K562 (cell line): ENCODE results near the gene RXRA. TPM values are rescaled to one million over a fixed set of nuclear protein-coding genes. Genes with fewer than 3 reads are reported as not detected.
A peak's percentile ranks its signal among the peaks of the same experiment; 100 is the strongest.

Experiments used
- ETV5 ChIP-seq: sonication (generic); formaldehyde crosslinking; IDR thresholded peaks from 2 replicates; pipeline ENCODE4 v1.4.0; 2020; ENCODE audit warnings: low read depth, mild to moderate bottlenecking, missing genetic modification reagents
- GMEB1 ChIP-seq: fragments of 250-450 bp; sonication (Bioruptor Pico); IDR thresholded peaks from 2 replicates; pipeline ENCODE4 v1.4.0; 2020; ENCODE audit warnings: mild to moderate bottlenecking
- GTF2F1 ChIP-seq: IDR thresholded peaks from 2 replicates; pipeline ENCODE4 v1.6.1; 2011; ENCODE audit warnings: low read depth, low read length, improper control_type of control experiment
- SP2 ChIP-seq: IDR thresholded peaks from 2 replicates; pipeline ENCODE4 v1.6.1; 2011; ENCODE audit warnings: mild to moderate bottlenecking, low read depth, low read length, moderate library complexity; ENCODE audit not compliant: poor library complexity, severe bottlenecking; ENCODE audit errors: extremely low read depth
- UBTF ChIP-seq, 2 experiments: IDR thresholded peaks; 2 replicates each; pipeline ENCODE4 v1.6.1; 2012; ENCODE audit warnings: improper control_type of control experiment in 2 of 2, low read depth in 2 of 2, low read length in 2 of 2, borderline replicate concordance in 1 of 2
- ZNF232 ChIP-seq: sonication (generic); formaldehyde crosslinking; IDR thresholded peaks from 2 replicates; pipeline ENCODE4 v1.8.0; 2022; ENCODE audit warnings: mild to moderate bottlenecking, missing genetic modification reagents
- ZNF354B ChIP-seq: fragments of 250-450 bp; sonication (Bioruptor Pico); IDR thresholded peaks from 2 replicates; pipeline ENCODE4 v1.4.0; 2020
- polyA plus RNA-seq, 8 experiments: library from polyadenylated mRNA; depleted of rRNA in 4 of 8; stranded (reverse) in 5 of 8; unstranded in 3 of 8; fragments of >200 nt; fragmentation: Nextera tagmentation in 2 of 8; fragmentation: Illumina TruSeq in 1 of 8; extraction: Ambion mirVana in 2 of 8; extraction: Trizol in 1 of 8; gene quantifications; 2 replicates each; pipeline versions ENCODE4 v1.2.1 to v1.2.3, GENCODE V29; 2011 to 2014; ENCODE audit warnings: inconsistent platforms in 1 of 8, missing spikeins in 1 of 8
- total RNA-seq, 7 experiments: library from RNA; depleted of rRNA in 6 of 7; stranded (reverse); fragments of >200 nt in 6 of 7; fragmentation: Illumina TruSeq in 2 of 7; extraction: Trizol in 2 of 7; gene quantifications; 2 replicates each; pipeline versions ENCODE4 v1.2.1 to v1.2.3, GENCODE V29; 2011 to 2021; ENCODE audit warnings: low replicate concordance in 1 of 7
- TF ChIP-seq, protein P1 (sequence below): fragments of 200-600 bp; sonication (generic); IDR thresholded peaks from one replicate; pipeline ENCODE4 v1.6.1; 2012; ENCODE audit warnings: mild to moderate bottlenecking, low read depth, low read length, inconsistent platforms

Gene RXRA
- total and polyA plus RNA-seq, 9 of the 15 experiments (the other 6 are each of a cell fraction or from before 2014, with no cell fraction given): 0.35 to 23.6 (median 4.6) TPM

GRCh38 chr9:134325096-134325812 lies 1.0 kb upstream of the RXRA start (continued):
- TF ChIP-seq ETV5 (CRISPR knock-in tag): peak; percentile 38; the same call in 1 of the 2 replicates
- no peak for TF ChIP-seq GTF2F1
- no peak for TF ChIP-seq SP2
- TF ChIP-seq GMEB1 (CRISPR knock-in tag): no peak
- TF ChIP-seq UBTF (IDR thresholded peaks at IDR 0.05; ENCODE audit: borderline replicate concordance in 1 of 2, low read depth in 2 of 2, low read length in 2 of 2): peak; percentile 50 to 85; a peak in 1 of 4 replicates
- no peak for TF ChIP-seq ZNF232 (CRISPR knock-in tag)
- TF ChIP-seq, protein P1, sequence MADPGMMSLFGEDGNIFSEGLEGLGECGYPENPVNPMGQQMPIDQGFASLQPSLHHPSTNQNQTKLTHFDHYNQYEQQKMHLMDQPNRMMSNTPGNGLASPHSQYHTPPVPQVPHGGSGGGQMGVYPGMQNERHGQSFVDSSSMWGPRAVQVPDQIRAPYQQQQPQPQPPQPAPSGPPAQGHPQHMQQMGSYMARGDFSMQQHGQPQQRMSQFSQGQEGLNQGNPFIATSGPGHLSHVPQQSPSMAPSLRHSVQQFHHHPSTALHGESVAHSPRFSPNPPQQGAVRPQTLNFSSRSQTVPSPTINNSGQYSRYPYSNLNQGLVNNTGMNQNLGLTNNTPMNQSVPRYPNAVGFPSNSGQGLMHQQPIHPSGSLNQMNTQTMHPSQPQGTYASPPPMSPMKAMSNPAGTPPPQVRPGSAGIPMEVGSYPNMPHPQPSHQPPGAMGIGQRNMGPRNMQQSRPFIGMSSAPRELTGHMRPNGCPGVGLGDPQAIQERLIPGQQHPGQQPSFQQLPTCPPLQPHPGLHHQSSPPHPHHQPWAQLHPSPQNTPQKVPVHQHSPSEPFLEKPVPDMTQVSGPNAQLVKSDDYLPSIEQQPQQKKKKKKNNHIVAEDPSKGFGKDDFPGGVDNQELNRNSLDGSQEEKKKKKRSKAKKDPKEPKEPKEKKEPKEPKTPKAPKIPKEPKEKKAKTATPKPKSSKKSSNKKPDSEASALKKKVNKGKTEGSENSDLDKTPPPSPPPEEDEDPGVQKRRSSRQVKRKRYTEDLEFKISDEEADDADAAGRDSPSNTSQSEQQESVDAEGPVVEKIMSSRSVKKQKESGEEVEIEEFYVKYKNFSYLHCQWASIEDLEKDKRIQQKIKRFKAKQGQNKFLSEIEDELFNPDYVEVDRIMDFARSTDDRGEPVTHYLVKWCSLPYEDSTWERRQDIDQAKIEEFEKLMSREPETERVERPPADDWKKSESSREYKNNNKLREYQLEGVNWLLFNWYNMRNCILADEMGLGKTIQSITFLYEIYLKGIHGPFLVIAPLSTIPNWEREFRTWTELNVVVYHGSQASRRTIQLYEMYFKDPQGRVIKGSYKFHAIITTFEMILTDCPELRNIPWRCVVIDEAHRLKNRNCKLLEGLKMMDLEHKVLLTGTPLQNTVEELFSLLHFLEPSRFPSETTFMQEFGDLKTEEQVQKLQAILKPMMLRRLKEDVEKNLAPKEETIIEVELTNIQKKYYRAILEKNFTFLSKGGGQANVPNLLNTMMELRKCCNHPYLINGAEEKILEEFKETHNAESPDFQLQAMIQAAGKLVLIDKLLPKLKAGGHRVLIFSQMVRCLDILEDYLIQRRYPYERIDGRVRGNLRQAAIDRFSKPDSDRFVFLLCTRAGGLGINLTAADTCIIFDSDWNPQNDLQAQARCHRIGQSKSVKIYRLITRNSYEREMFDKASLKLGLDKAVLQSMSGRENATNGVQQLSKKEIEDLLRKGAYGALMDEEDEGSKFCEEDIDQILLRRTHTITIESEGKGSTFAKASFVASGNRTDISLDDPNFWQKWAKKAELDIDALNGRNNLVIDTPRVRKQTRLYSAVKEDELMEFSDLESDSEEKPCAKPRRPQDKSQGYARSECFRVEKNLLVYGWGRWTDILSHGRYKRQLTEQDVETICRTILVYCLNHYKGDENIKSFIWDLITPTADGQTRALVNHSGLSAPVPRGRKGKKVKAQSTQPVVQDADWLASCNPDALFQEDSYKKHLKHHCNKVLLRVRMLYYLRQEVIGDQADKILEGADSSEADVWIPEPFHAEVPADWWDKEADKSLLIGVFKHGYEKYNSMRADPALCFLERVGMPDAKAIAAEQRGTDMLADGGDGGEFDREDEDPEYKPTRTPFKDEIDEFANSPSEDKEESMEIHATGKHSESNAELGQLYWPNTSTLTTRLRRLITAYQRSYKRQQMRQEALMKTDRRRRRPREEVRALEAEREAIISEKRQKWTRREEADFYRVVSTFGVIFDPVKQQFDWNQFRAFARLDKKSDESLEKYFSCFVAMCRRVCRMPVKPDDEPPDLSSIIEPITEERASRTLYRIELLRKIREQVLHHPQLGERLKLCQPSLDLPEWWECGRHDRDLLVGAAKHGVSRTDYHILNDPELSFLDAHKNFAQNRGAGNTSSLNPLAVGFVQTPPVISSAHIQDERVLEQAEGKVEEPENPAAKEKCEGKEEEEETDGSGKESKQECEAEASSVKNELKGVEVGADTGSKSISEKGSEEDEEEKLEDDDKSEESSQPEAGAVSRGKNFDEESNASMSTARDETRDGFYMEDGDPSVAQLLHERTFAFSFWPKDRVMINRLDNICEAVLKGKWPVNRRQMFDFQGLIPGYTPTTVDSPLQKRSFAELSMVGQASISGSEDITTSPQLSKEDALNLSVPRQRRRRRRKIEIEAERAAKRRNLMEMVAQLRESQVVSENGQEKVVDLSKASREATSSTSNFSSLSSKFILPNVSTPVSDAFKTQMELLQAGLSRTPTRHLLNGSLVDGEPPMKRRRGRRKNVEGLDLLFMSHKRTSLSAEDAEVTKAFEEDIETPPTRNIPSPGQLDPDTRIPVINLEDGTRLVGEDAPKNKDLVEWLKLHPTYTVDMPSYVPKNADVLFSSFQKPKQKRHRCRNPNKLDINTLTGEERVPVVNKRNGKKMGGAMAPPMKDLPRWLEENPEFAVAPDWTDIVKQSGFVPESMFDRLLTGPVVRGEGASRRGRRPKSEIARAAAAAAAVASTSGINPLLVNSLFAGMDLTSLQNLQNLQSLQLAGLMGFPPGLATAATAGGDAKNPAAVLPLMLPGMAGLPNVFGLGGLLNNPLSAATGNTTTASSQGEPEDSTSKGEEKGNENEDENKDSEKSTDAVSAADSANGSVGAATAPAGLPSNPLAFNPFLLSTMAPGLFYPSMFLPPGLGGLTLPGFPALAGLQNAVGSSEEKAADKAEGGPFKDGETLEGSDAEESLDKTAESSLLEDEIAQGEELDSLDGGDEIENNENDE: no peak
- TF ChIP-seq ZNF354B (CRISPR knock-in tag): no peak
